GM18520 (cell line): Measurements from ENCODE around the gene GRSF1.
"Not testable (repeated sequence)": the region's sequence is repeated elsewhere in the genome, so short reads cannot be mapped to it uniquely, and the experiment has no call there.

Source experiments
- ATAC-seq: cut with Tn5 transposase; IDR thresholded peaks from one replicate; pipeline ENCODE4 v1.9.1; 2021; ENCODE audit not compliant: unreplicated experiment

The GRSF1 gene

GRCh38 chr4:70839589-70840093, at the start of gene GRSF1:
GRSF1 (minus strand) TSS chr4:70839890; CDS start chr4:70839827, 63 bp downstream.
- ATAC-seq = peak; percentile 49

- no peak for ATAC-seq
These were observed 45.5 kb upstream of the GRSF1 start for GRCh38 chr4:70885174-70885573.

- ATAC-seq = no peak
These were observed 41.0 kb upstream of the GRSF1 start for GRCh38 chr4:70880739-70881138.

GRCh38 chr4:70877556-70877955, 37.9 kb upstream of the GRSF1 start:
- ATAC-seq = no peak

- ATAC-seq = no peak
These were observed 34.8 kb upstream of the GRSF1 start for GRCh38 chr4:70874268-70875156.

- no peak for ATAC-seq
These were observed 33.5 kb upstream of the GRSF1 start for GRCh38 chr4:70873216-70873615.

GRCh38 chr4:70868778-70869177, 29.1 kb upstream of the GRSF1 start:
- no peak for ATAC-seq

GRCh38 chr4:70863099-70863790, 23.6 kb upstream of the GRSF1 start:
- peak; percentile 92 for ATAC-seq

- no peak for ATAC-seq
These were observed 19.4 kb upstream of the GRSF1 start for GRCh38 chr4:70859066-70859465.

- ATAC-seq = no peak
These were observed 18.8 kb upstream of the GRSF1 start for GRCh38 chr4:70858454-70858853.

- ATAC-seq = no peak
These were observed 15.8 kb upstream of the GRSF1 start for GRCh38 chr4:70855464-70855863.

GRCh38 chr4:70849291-70849690, 9.6 kb upstream of the GRSF1 start:
- no peak for ATAC-seq

- no peak for ATAC-seq
These were observed 4.5 kb upstream of the GRSF1 start for GRCh38 chr4:70844180-70844579.

GRCh38 chr4:70842761-70843435, 3.2 kb upstream of the GRSF1 start:
- peak; percentile 44 for ATAC-seq

GRCh38 chr4:70841951-70842350, 2.3 kb upstream of the GRSF1 start:
- ATAC-seq = no peak

- no peak for ATAC-seq
These were observed 1.5 kb upstream of the GRSF1 start for GRCh38 chr4:70841211-70841610.

GRCh38 chr4:70840631-70841030, 941 bp upstream of the GRSF1 start:
- ATAC-seq = not testable (repeated sequence)

- ATAC-seq = not testable (repeated sequence)
These were observed 447 bp upstream of the GRSF1 start for GRCh38 chr4:70840137-70840536.

- ATAC-seq = peak; percentile 34
These were observed 763 bp downstream of the GRSF1 start for GRCh38 chr4:70838666-70839588.

GRCh38 chr4:70838204-70838603, 1.5 kb downstream of the GRSF1 start:
- no peak for ATAC-seq
